Suppressor macrophage (primary cell): ENCODE measurements around the gene TMEM263.
"Not testable (repeated sequence)": the region's sequence is repeated elsewhere in the genome, so short reads cannot be mapped to it uniquely, and the experiment has no call there.

ENCODE experiments used
- DNase-seq, 4 experiments: peaks; one replicate each; pipeline ENCODE4 v3.0.0-alpha.2; 2020 to 2022

The TMEM263 gene

GRCh38 chr12:106986625-106987389 lies 31.1 kb downstream of the TMEM263 start, which contains the start of gene MTERF2:
MTERF2 (minus strand) TSS chr12:106987146; CDS start chr12:106978714, 8,432 bp downstream.
- DNase-seq = peak; percentile 91 to 96 (median 94)

GRCh38 chr12:106987846-106988245 lies 32.1 kb downstream of the TMEM263 start:
- DNase-seq = no peak

GRCh38 chr12:106994579-106995220 lies 39.0 kb downstream of the TMEM263 start:
- no peak for DNase-seq

- DNase-seq = not testable (repeated sequence)
Observed at GRCh38 chr12:106996102-106996501, 40.4 kb downstream of the TMEM263 start.

GRCh38 chr12:106997916-106998315 lies 42.2 kb downstream of the TMEM263 start:
- DNase-seq = no peak

GRCh38 chr12:106999446-106999845 lies 43.7 kb downstream of the TMEM263 start:
- no peak for DNase-seq

- DNase-seq = peak in 1 of 4 experiments; percentile 29
Observed at GRCh38 chr12:107002665-107003064, 47.0 kb downstream of the TMEM263 start.

GRCh38 chr12:107007411-107007810 lies 51.7 kb downstream of the TMEM263 start:
- DNase-seq = peak in 3 of 4 experiments; percentile 38 to 41 (median 41)

- DNase-seq = no peak
Observed at GRCh38 chr12:107011519-107011918, 55.8 kb downstream of the TMEM263 start.

GRCh38 chr12:107012736-107013425 lies 57.2 kb downstream of the TMEM263 start:
- DNase-seq = no peak

GRCh38 chr12:107014055-107014454 lies 58.3 kb downstream of the TMEM263 start:
- DNase-seq = no peak

GRCh38 chr12:107017042-107017441 lies 61.3 kb downstream of the TMEM263 start:
- DNase-seq = no peak

- no peak for DNase-seq
Observed at GRCh38 chr12:107019546-107019945, 63.8 kb downstream of the TMEM263 start.
